ENCODE results near the gene HOXB3.

HOXB3 gene

DNA sequence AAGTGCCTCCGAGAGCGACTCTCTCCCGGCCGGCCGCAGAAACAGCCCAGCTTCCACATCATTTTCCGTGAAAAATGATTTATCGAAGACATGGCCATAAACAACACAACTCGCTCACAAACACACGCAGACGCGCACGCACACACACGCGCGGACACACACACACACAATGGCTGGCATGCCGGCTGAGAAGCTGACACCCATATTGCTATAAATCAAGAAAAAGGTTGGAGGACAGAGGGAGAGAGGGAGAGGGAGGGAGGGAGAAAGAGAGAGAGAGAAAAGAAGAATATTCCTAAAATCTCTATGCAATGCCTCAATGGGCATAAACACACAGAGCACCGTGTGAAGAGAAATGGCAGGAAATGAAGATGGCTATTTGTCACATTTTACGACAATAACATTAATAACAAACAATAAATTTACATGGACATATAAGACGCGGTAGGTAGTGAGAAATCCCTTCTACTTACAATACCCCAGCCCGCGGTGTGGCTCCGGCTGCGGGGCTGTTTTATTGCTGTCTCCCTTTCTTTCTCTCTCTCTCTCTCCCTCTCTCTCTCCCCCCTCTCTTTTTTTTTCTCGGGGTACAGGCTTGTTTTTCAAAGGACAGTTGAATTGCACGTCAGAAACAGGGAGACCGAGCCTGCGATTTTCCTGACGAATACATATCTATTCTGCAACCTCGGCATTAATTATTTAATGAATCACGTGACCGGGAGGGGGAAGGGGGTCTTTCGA lies 21.4 kb downstream of the HOXB3 start:
- peak overlapping the region; percentile 95 for H3K27ac ChIP-seq (ENCODE audit: low read depth, low read length)
- H3K4me3 ChIP-seq (ENCODE audit: low read depth in 1 of 2, low read length in 2 of 2): peak overlapping the region; percentile 25 to 46

DNA sequence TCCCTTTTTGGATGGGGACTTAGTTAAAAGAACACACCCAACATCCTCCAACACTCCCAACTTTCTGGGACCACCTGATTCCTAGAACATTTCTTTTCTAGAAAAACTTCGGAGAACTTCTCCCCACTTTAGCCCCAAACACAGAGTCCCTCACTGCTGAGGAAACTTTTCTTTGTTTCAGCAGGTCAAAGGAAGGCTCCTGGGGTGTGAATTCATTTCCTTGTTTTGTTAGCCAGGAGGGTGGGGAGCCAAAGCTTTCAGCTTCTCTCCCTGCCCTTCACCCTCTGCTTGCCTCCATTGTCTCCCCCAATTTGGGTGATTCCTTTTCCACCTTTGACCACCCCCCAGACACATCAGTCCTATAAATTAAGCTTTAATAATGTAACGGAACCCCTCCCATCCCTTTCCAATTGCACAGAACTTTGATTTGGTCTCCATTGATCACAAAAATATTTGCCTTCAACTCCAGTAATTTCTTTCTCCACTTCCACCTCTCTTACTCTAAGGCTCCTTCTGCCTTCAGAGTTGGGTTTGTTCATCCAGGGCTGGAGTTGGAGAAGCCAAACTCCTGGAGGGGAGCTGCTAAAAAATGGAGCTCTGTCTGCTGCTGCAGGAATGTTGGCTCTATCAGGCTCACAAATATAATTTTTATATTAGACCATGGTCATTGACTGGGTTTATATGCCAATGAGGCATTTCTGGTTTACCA lies 22.2 kb downstream of the HOXB3 start:
- Histone ChIP-seq H3K4me1 (ENCODE audit: insufficient read depth, low read length) (peaks cover 81% of the 10 kb centered on the region), H3K9ac (ENCODE audit: low read length) (peak overlapping the region; percentile 14), H3K36me3 (ENCODE audit: insufficient read depth, low read length) (peaks cover 10% of the 10 kb centered on the region), H3K9me3 (ENCODE audit: low read length) (no peaks in the 10 kb centered on the region), H3K27me3 (ENCODE audit: control insufficient read depth in 1 of 2, insufficient read depth in 2 of 2, low read length in 2 of 2) (no peaks in the 10 kb centered on the region), H3K27ac (ENCODE audit: low read depth, low read length) (peak overlapping the region; percentile 95), H3K4me3 (ENCODE audit: low read depth in 1 of 2, low read length in 2 of 2) (peak overlapping the region in 1 of 2 donors; percentile 46)

More for the DNA sequence above, 21.4 kb downstream of the HOXB3 start:
- H3K9ac ChIP-seq (ENCODE audit: low read length): peak overlapping the region; percentile 14
- no peaks in the 10 kb centered on the region for H3K27me3 ChIP-seq (ENCODE audit: control insufficient read depth in 1 of 2, insufficient read depth in 2 of 2, low read length in 2 of 2)
- H3K36me3 ChIP-seq (ENCODE audit: insufficient read depth, low read length): peaks cover 10% of the 10 kb centered on the region
- H3K9me3 ChIP-seq (ENCODE audit: low read length): no peaks in the 10 kb centered on the region
- H3K4me1 ChIP-seq (ENCODE audit: insufficient read depth, low read length): peaks cover 80% of the 10 kb centered on the region

GRCh38 chr17:48567209-48567608 lies 22.8 kb downstream of the HOXB3 start:
- Histone ChIP-seq H3K4me1 (ENCODE audit: insufficient read depth, low read length) (peaks cover 81% of the 10 kb centered on the region), H3K36me3 (ENCODE audit: insufficient read depth, low read length) (peaks cover 10% of the 10 kb centered on the region), H3K9me3 (ENCODE audit: low read length) (no peaks in the 10 kb centered on the region), H3K9ac (ENCODE audit: low read length) (no peak overlapping the region), H3K27me3 (ENCODE audit: control insufficient read depth in 1 of 2, insufficient read depth in 2 of 2, low read length in 2 of 2) (no peaks in the 10 kb centered on the region), H3K27ac (ENCODE audit: low read depth, low read length) (peak overlapping the region; percentile 95), H3K4me3 (ENCODE audit: low read depth in 1 of 2, low read length in 2 of 2) (peak overlapping the region in 1 of 2 donors; percentile 12)

DNA sequence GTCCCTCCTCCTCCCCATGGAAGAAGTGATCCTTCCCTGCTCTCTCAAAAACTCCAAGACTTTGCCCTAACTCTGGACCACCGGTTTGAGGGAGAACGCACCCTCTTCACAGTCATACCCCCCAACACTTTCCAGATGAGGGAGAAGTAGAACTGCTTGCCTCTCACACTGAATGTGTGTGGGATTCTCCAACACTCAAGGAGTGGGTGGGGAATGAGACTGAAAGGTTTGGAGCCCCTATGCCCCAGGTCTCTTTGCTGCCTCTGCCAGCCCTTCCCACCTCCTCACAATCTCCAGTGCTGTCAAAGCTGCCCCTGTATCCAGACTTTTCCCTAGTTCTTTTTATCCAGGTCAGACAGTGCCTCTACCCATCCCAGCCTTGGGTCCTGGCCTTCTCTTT lies 23.3 kb downstream of the HOXB3 start:
- Histone ChIP-seq H3K36me3 (ENCODE audit: insufficient read depth, low read length) (peaks cover 6% of the 10 kb centered on the region), H3K9me3 (ENCODE audit: low read length) (no peaks in the 10 kb centered on the region), H3K27ac (ENCODE audit: low read depth, low read length) (peak overlapping the region; percentile 95), H3K9ac (ENCODE audit: low read length) (no peak overlapping the region), H3K4me3 (ENCODE audit: low read depth in 1 of 2, low read length in 2 of 2) (peak overlapping the region in 1 of 2 donors; percentile 12), H3K27me3 (ENCODE audit: control insufficient read depth in 1 of 2, insufficient read depth in 2 of 2, low read length in 2 of 2) (no peaks in the 10 kb centered on the region), H3K4me1 (ENCODE audit: insufficient read depth, low read length) (peaks cover 81% of the 10 kb centered on the region)

DNA sequence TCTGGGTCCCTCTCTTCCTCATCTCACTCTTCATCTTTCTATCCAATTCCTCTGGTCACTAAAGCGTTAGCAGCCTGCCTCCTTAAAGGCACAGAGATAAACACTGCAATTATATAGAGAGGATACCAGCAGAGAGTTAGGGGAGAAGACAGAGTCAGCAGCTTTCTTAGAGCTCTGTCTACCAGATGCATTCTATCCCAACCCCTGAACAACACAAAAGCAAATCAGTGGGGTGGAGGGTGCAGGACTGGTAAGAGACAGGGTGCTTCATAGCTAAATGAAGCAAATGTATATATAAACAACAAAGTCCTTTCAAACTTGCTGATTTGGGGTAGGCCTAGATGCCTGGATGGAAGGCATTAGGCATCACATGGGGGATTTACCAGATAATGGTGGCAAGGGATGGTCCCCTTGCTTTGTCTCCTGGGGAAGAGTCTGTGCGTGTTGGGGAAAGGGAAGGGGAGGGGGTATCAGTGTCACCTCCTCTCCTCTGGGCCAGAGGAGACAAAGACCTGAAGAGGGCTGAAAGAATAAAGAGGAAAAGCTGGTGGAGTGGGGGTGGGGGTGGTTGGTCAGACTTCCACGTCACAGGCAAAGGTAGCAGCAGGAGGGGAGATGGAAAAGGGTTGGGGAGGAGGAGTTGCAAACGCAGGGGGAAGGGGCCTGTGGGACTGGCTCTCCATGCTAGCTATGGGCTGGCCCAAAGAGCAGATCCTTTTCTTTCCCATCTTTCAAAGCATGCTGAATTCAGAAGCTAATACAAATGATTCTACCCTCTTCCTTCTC lies 23.9 kb downstream of the HOXB3 start:
- Histone ChIP-seq H3K4me3 (ENCODE audit: low read depth in 1 of 2, low read length in 2 of 2) (peak overlapping the region in 1 of 2 donors; percentile 4), H3K27ac (ENCODE audit: low read depth, low read length) (peak overlapping the region; percentile 95), H3K9me3 (ENCODE audit: low read length) (no peaks in the 10 kb centered on the region), H3K27me3 (ENCODE audit: control insufficient read depth in 1 of 2, insufficient read depth in 2 of 2, low read length in 2 of 2) (no peaks in the 10 kb centered on the region), H3K9ac (ENCODE audit: low read length) (no peak overlapping the region), H3K36me3 (ENCODE audit: insufficient read depth, low read length) (peaks cover 6% of the 10 kb centered on the region), H3K4me1 (ENCODE audit: insufficient read depth, low read length) (peaks cover 83% of the 10 kb centered on the region)

DNA sequence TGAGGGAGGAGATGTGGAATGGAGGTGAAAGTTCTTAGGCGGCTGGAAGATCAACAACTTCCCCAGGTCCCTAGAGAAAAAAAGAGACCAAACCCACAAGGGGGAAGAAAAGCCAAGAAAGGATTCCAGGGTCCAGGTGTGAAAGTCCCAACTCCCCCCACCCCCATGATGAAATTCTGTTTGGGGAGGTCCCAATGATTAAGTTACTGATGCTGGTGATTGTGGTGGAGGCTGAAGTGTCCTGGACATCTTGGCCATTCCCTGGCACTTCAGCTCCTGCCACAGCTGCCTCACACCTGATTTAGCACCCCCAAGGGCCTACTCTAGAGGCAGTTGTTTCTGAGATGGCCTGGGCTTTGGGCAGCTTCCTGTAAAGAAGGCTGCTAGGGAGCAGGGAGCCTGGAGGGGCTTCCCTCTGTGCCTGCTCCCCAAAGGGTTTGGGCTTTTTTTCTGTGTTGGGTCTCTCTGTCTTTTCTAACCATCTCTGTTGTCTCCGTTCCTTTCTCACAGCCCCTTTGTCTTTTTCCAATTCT lies 25.0 kb downstream of the HOXB3 start:
- Histone ChIP-seq H3K27me3 (ENCODE audit: control insufficient read depth in 1 of 2, insufficient read depth in 2 of 2, low read length in 2 of 2) (no peaks in the 10 kb centered on the region), H3K9ac (ENCODE audit: low read length) (peak overlapping the region; percentile 68), H3K4me3 (ENCODE audit: low read depth in 1 of 2, low read length in 2 of 2) (peak overlapping the region; percentile 41 to 56), H3K4me1 (ENCODE audit: insufficient read depth, low read length) (peaks cover 87% of the 10 kb centered on the region), H3K27ac (ENCODE audit: low read depth, low read length) (peak overlapping the region; percentile 77), H3K36me3 (ENCODE audit: insufficient read depth, low read length) (peaks cover 6% of the 10 kb centered on the region), H3K9me3 (ENCODE audit: low read length) (no peaks in the 10 kb centered on the region)

DNA sequence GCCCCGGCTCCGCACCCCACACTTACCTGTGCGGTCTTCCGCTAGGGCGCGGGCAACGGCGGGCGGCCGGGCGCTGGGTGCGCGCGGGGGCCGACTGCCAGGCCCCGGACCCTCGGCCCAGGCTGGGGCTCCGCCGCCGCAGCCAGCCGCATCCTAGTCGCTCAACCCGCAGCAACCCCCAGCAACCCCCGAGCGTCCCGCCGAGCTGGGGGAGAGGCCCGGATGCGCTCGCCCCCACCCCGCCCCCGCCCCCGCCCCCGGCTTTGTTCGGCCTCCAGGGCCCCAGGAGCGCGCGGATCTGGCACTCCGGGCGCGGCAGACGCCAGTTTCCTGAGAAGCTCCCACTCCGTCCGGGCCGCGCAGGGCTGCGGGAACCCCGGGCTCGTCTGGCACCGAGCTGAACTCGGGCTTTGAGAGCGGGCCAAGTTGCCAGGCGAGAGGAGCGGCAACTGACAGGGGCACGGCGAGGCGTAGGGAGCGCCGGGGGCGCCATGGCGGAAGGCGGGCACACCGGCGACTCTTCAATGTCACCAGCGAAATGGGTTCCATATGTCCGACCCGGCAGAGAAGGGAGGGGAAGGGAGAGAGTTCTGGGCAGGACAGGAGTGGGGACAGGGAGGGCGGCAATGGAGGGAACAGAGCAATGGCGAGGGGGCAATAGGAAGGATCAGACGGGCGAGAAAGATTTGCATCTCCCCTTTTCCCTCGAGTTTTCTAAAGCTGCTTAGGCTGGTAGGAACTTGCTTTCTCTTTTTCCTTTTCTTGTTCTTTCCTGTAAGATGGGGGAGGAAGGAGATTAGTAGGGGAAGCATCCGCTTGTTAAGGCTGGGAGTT lies 25.6 kb downstream of the HOXB3 start:
- H3K9me3 ChIP-seq (ENCODE audit: low read length): no peaks in the 10 kb centered on the region
- peaks cover 87% of the 10 kb centered on the region for H3K4me1 ChIP-seq (ENCODE audit: insufficient read depth, low read length)
- no peaks in the 10 kb centered on the region for H3K27me3 ChIP-seq (ENCODE audit: control insufficient read depth in 1 of 2, insufficient read depth in 2 of 2, low read length in 2 of 2)
- peak overlapping the region; percentile 77 for H3K27ac ChIP-seq (ENCODE audit: low read depth, low read length)
- H3K36me3 ChIP-seq (ENCODE audit: insufficient read depth, low read length): peaks cover 6% of the 10 kb centered on the region
- H3K4me3 ChIP-seq (ENCODE audit: low read depth in 1 of 2, low read length in 2 of 2): peak overlapping the region; percentile 51 to 56
- H3K9ac ChIP-seq (ENCODE audit: low read length): peak overlapping the region; percentile 68

GRCh38 chr17:48563867-48564187 lies 26.2 kb downstream of the HOXB3 start:
- H3K4me1 ChIP-seq (ENCODE audit: insufficient read depth, low read length): peaks cover 87% of the 10 kb centered on the region
- peak overlapping the region; percentile 57 for H3K27ac ChIP-seq (ENCODE audit: low read depth, low read length)
- no peaks in the 10 kb centered on the region for H3K27me3 ChIP-seq (ENCODE audit: control insufficient read depth in 1 of 2, insufficient read depth in 2 of 2, low read length in 2 of 2)
- H3K36me3 ChIP-seq (ENCODE audit: insufficient read depth, low read length): peaks cover 6% of the 10 kb centered on the region
- peak overlapping the region; percentile 37 to 51 for H3K4me3 ChIP-seq (ENCODE audit: low read depth in 1 of 2, low read length in 2 of 2)
- peak overlapping the region; percentile 19 for H3K9ac ChIP-seq (ENCODE audit: low read length)
- H3K9me3 ChIP-seq (ENCODE audit: low read length): no peaks in the 10 kb centered on the region

- Histone ChIP-seq H3K4me1 (ENCODE audit: insufficient read depth, low read length) (peaks cover 91% of the 10 kb centered on the region), H3K27me3 (ENCODE audit: control insufficient read depth in 1 of 2, insufficient read depth in 2 of 2, low read length in 2 of 2) (no peaks in the 10 kb centered on the region), H3K27ac (ENCODE audit: low read depth, low read length) (peak overlapping the region; percentile 57), H3K36me3 (ENCODE audit: insufficient read depth, low read length) (peaks cover 6% of the 10 kb centered on the region), H3K4me3 (ENCODE audit: low read depth in 1 of 2, low read length in 2 of 2) (peak overlapping the region; percentile 37 to 51), H3K9ac (ENCODE audit: low read length) (peak overlapping the region; percentile 19), H3K9me3 (ENCODE audit: low read length) (no peaks in the 10 kb centered on the region)
These were observed 26.6 kb downstream of the HOXB3 start for GRCh38 chr17:48563385-48563838.

GRCh38 chr17:48562934-48563333 lies 27.1 kb downstream of the HOXB3 start:
- no peaks in the 10 kb centered on the region for H3K27me3 ChIP-seq (ENCODE audit: control insufficient read depth in 1 of 2, insufficient read depth in 2 of 2, low read length in 2 of 2)
- no peak overlapping the region for H3K9ac ChIP-seq (ENCODE audit: low read length)
- H3K9me3 ChIP-seq (ENCODE audit: low read length): no peaks in the 10 kb centered on the region
- H3K27ac ChIP-seq (ENCODE audit: low read depth, low read length): peak overlapping the region; percentile 83
- H3K4me3 ChIP-seq (ENCODE audit: low read depth in 1 of 2, low read length in 2 of 2): peak overlapping the region in 1 of 2 donors; percentile 37
- H3K4me1 ChIP-seq (ENCODE audit: insufficient read depth, low read length): peaks cover 94% of the 10 kb centered on the region
- peaks cover 6% of the 10 kb centered on the region for H3K36me3 ChIP-seq (ENCODE audit: insufficient read depth, low read length)

Measured in muscle layer of colon (tissue), 2 donors.